ENCODE results near the gene HMCES.
A peak's percentile ranks its signal among the peaks of the same experiment; 100 is the strongest.
"Not testable (repeated sequence)": the region's sequence is repeated elsewhere in the genome, so short reads cannot be mapped to it uniquely, and the experiment has no call there.

The HMCES gene

GRCh38 chr3:129320261-129320660 lies 41.6 kb downstream of the HMCES start:
- H3K4me3 ChIP-seq (ENCODE audit: low read depth, low read length) = no peak overlapping the region

- H3K4me3 ChIP-seq (ENCODE audit: low read depth, low read length) = no peak overlapping the region
Observed at GRCh38 chr3:129320825-129321487, 42.3 kb downstream of the HMCES start.

GRCh38 chr3:129321887-129322286 lies 43.2 kb downstream of the HMCES start:
- no peak overlapping the region for H3K4me3 ChIP-seq (ENCODE audit: low read depth, low read length)

GRCh38 chr3:129323651-129324294 lies 45.1 kb downstream of the HMCES start:
- no peak overlapping the region for H3K4me3 ChIP-seq (ENCODE audit: low read depth, low read length)

GRCh38 chr3:129324855-129325254 lies 46.2 kb downstream of the HMCES start:
- no peak overlapping the region for H3K4me3 ChIP-seq (ENCODE audit: low read depth, low read length)

GRCh38 chr3:129325383-129325782 lies 46.7 kb downstream of the HMCES start:
- no peak overlapping the region for H3K4me3 ChIP-seq (ENCODE audit: low read depth, low read length)

- no peak overlapping the region for H3K4me3 ChIP-seq (ENCODE audit: low read depth, low read length)
Observed at GRCh38 chr3:129326138-129326537, 47.5 kb downstream of the HMCES start.

- H3K4me3 ChIP-seq (ENCODE audit: low read depth, low read length) = no peak overlapping the region
Observed at GRCh38 chr3:129326595-129326994, 47.9 kb downstream of the HMCES start.

GRCh38 chr3:129327510-129327909 lies 48.8 kb downstream of the HMCES start:
- no peak overlapping the region for H3K4me3 ChIP-seq (ENCODE audit: low read depth, low read length)

- H3K4me3 ChIP-seq (ENCODE audit: low read depth, low read length) = no peak overlapping the region
Observed at GRCh38 chr3:129329858-129330257, 51.2 kb downstream of the HMCES start.

- H3K4me3 ChIP-seq (ENCODE audit: low read depth, low read length) = no peak overlapping the region
Observed at GRCh38 chr3:129330409-129330808, 51.7 kb downstream of the HMCES start.

GRCh38 chr3:129333891-129334290 lies 55.2 kb downstream of the HMCES start:
- H3K4me3 ChIP-seq (ENCODE audit: low read depth, low read length) = no peak overlapping the region

- no peak overlapping the region for H3K4me3 ChIP-seq (ENCODE audit: low read depth, low read length)
Observed at GRCh38 chr3:129336093-129336706, 57.5 kb downstream of the HMCES start.

- H3K4me3 ChIP-seq (ENCODE audit: low read depth, low read length) = not testable (repeated sequence)
Observed at GRCh38 chr3:129337719-129338118, 59.0 kb downstream of the HMCES start.

- not testable (repeated sequence) for H3K4me3 ChIP-seq (ENCODE audit: low read depth, low read length)
Observed at GRCh38 chr3:129339186-129339585, 60.5 kb downstream of the HMCES start.

- H3K4me3 ChIP-seq (ENCODE audit: low read depth, low read length) = not testable (repeated sequence)
Observed at GRCh38 chr3:129339833-129340232, 61.2 kb downstream of the HMCES start.

GRCh38 chr3:129341331-129342141 lies 62.9 kb downstream of the HMCES start:
- no peak overlapping the region for H3K4me3 ChIP-seq (ENCODE audit: low read depth, low read length)

GRCh38 chr3:129343643-129344360 lies 65.1 kb downstream of the HMCES start:
- H3K4me3 ChIP-seq (ENCODE audit: low read depth, low read length) = peak overlapping the region; percentile 20

- peak overlapping the region; percentile 20 for H3K4me3 ChIP-seq (ENCODE audit: low read depth, low read length)
Observed at GRCh38 chr3:129344540-129345220, 66.0 kb downstream of the HMCES start.

- no peak overlapping the region for H3K4me3 ChIP-seq (ENCODE audit: low read depth, low read length)
Observed at GRCh38 chr3:129345281-129345680, 66.6 kb downstream of the HMCES start.

Data from iPS-11a (cell line).